Measurements from ENCODE around the gene HOMER3. TPM values are rescaled to one million over a fixed set of nuclear protein-coding genes. Genes with fewer than 3 reads are reported as not detected.

HOMER3 gene
- total RNA-seq, 1 donor from 2014 or later, result 2.3 TPM

- no peak overlapping the region for H3K27ac Mint-ChIP-seq
- no peak for DNase-seq
- ATAC-seq (ENCODE audit: low read depth), result no peak
- no peak overlapping the region for H3K4me3 Mint-ChIP-seq
- peaks cover 14% of the 10 kb centered on the region for H3K4me1 Mint-ChIP-seq
- no peaks in the 10 kb centered on the region for H3K9me3 Mint-ChIP-seq
- CTCF ChIA-PET, result no interaction called here
- POLR2A ChIA-PET, result interaction anchor here (3.3 kb wide), 1 partner anchor 14 kb away, joined by 13 read pairs; the partner anchor contains the start of genes COPE and DDX49
- no peaks in the 10 kb centered on the region for H3K36me3 Mint-ChIP-seq (ENCODE audit: low read depth)
- H3K27me3 Mint-ChIP-seq, result peaks cover 10% of the 10 kb centered on the region
- no peak for TF ChIP-seq CTCF (IDR thresholded peaks at IDR 0.05)
- intact Hi-C loops (cut with micrococcal nuclease), result no loop called here
Measured at GRCh38 chr19:18933297-18933696, 7.7 kb downstream of the HOMER3 start.

GRCh38 chr19:18932216-18932841, 8.7 kb downstream of the HOMER3 start:
- peak overlapping the region; percentile 77 for H3K4me3 Mint-ChIP-seq
- no peak for TF ChIP-seq CTCF (IDR thresholded peaks at IDR 0.05)
- ATAC-seq (ENCODE audit: low read depth), result peak; percentile 98
- ChIA-PET CTCF (no interaction called here), POLR2A (interaction anchor here (3.3 kb wide), 1 partner anchor 13 kb away, joined by 13 read pairs; the partner anchor contains the start of genes COPE and DDX49)
- peaks cover 6% of the 10 kb centered on the region for H3K36me3 Mint-ChIP-seq (ENCODE audit: low read depth)
- H3K4me1 Mint-ChIP-seq, result peaks cover 14% of the 10 kb centered on the region
- intact Hi-C loops (cut with micrococcal nuclease), result loop anchor here (1.0 kb wide), 1 partner anchor 13 kb away; the partner anchor contains the start of genes COPE and DDX49
- no peaks in the 10 kb centered on the region for H3K9me3 Mint-ChIP-seq
- H3K27ac Mint-ChIP-seq, result no peak overlapping the region
- DNase-seq, result peak; percentile 61
- peaks cover 10% of the 10 kb centered on the region for H3K27me3 Mint-ChIP-seq

DNA sequence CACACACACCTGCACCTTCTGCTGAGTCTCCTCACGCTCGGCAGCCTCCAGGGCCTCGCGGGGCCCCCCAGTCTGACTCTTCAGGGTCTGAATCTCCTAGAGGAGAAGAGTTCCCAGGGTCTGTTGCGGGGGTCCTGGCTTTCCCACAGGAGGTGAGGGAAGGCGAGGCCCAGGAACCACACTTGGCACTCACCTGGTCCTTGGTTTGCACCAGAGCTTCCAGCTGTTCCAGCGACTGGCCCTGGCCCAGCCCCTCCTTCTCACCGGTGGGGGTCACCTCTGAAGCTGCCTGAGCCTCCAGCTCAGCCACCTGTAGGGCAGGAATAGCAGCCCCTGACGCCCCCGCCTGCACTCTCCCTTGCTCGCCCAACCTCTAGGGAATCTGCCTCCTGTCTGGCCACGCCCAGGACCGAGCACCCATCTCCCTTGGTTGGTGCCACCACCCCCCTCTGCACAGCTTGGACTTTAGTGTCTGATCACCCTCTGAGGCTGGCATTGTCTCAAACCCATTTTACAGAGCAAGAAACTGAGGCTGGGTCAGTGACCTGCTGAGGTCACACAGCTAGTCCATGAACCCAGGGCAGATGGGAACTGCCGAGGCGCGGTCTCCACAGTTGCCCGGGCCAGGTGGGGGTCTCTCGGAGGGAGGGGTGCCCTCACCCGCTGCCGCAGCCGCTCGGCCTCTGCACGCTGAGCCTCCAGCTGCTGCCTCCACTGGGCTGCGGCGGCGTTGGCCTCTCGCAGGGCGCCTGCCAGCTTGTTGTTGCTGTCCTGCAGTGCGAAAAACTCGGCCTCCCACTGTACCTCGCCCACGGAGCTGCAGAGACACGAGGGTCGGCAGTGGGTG, 9.5 kb downstream of the HOMER3 start:
- DNase-seq (no peak), ATAC-seq (ENCODE audit: low read depth) (no peak)
- Mint-ChIP-seq H3K9me3 (no peaks in the 10 kb centered on the region), H3K4me3 (no peak overlapping the region), H3K4me1 (peaks cover 14% of the 10 kb centered on the region), H3K36me3 (ENCODE audit: low read depth) (peaks cover 13% of the 10 kb centered on the region), H3K27ac (no peak overlapping the region), H3K27me3 (peaks cover 10% of the 10 kb centered on the region)
- TF ChIP-seq CTCF (IDR thresholded peaks at IDR 0.05), result no peak
- CTCF ChIA-PET, result no interaction called here
- POLR2A ChIA-PET, result interaction anchor here (3.3 kb wide), 1 partner anchor 12 kb away, joined by 13 read pairs; the partner anchor contains the start of genes COPE and DDX49
- intact Hi-C loops (cut with micrococcal nuclease), result loop anchor here (1.0 kb wide), 1 partner anchor 12 kb away; the partner anchor contains the start of genes COPE and DDX49

- peaks cover 14% of the 10 kb centered on the region for H3K4me1 Mint-ChIP-seq
- H3K27ac Mint-ChIP-seq, result no peak overlapping the region
- ATAC-seq (ENCODE audit: low read depth), result no peak
- no peak for DNase-seq
- peaks cover 28% of the 10 kb centered on the region for H3K36me3 Mint-ChIP-seq (ENCODE audit: low read depth)
- H3K27me3 Mint-ChIP-seq, result peaks cover 9% of the 10 kb centered on the region
- POLR2A ChIA-PET, result interaction anchor here (0.7 to 1.3 kb wide), 2 partner anchors 10 to 19 kb away, joined by 4 to 5 read pairs; partner anchors contain the start of genes COPE and DDX49
- intact Hi-C loops (cut with micrococcal nuclease), result no loop called here
- CTCF ChIA-PET, result no interaction called here
- no peak for TF ChIP-seq CTCF (IDR thresholded peaks at IDR 0.05)
- H3K4me3 Mint-ChIP-seq, result no peak overlapping the region
- H3K9me3 Mint-ChIP-seq, result no peaks in the 10 kb centered on the region
Measured at GRCh38 chr19:18929311-18929710, 11.7 kb downstream of the HOMER3 start.

All from activated B cell treated with CpG ODN at 0.5 μM for 24 hours (primary cell).